LoVo (cell line): ENCODE results near the gene MPV17.
A peak's percentile ranks its signal among the peaks of the same experiment; 100 is the strongest.

ENCODE experiments used
- DNase-seq: peaks from one replicate; pipeline ENCODE4 v3.0.0-alpha.2; 2016; ENCODE audit warnings: low spot score

Gene MPV17

DNA sequence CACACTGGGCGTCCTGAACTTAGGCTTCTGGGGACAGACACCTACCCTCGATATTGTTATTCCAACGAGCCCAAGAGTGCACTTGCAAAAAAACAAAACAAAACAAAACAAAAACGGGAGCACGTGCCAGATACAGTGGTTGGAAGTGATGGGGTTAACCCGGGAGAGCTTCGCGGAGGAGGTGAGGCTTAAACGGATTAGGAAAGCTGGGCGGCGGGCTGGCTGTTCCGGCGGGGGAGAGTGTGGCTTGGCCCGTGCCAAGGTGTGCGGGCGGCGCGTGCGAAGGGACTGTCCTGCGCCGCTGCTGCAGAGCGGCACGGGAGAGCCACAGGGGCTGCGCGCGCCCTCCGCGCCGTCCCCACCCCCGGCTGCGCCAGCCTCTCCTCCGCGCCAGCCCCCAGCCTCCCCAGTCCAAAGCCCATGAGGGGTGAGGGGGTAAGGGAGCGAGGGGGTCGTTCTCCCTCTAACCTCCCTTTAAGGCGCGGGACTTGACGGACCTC is 58.6 kb downstream of the MPV17 start:
- DNase-seq = no peak

GRCh38 chr2:27263287-27264252 is 59.3 kb downstream of the MPV17 start:
- DNase-seq = no peak

GRCh38 chr2:27262379-27263286 is 60.3 kb downstream of the MPV17 start, which contains the start of gene SLC30A3:
TSS of gene SLC30A3 (minus strand) at chr2:27263047. CDS start at chr2:27262906, 141 bp downstream.
- DNase-seq = peak; percentile 76

DNA sequence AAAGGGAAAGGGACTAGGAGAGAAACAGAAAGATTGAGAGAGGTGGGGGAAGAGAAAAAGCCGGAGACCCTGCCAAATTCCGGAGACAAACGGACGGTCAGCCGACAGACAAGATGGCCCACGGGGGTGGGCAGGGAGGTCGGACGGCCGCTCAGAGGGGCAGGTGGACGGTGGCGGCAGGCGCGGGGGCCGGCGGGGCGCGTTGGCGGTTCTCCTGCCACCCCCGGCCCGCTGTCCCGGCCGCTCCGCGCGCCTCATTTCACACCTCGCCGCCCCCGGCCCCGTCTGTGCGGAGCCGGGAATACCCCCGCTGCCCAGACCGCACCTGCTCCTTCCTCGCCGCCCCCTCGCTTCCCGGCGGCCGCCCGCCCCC is 61.0 kb downstream of the MPV17 start:
- no peak for DNase-seq

DNA sequence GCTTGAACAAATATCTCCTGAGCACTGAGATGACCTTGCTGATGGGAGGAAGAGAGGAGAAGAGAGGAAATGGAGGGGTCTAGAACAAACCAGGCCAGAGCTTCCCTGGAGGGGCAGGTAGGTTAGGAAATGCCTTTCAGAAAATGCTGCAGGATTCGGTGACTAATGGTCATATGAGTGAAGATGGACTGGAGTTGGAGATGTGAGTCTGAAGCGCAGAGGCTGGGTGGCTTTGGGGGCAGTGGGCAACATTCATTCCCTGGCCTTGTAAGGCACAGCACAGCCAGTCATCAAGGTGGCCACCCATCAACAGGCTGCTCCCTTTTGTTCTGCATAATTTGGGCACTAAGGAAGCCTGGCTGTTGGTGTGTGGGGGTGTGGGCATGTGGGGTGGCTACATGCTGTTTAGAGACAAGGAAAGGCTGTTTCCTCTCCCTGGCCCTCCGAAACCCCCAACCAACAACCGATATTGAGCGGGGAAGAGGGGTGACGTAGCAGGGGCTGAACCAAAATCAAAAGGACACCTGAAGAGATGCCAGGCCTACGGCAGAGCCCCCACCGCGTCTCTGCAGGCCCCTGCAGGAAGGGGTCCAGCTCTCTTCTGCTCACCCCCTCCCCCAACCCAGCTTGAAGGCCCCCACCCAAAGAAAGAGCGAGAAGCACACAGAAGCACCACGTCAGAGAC is 61.5 kb downstream of the MPV17 start:
- DNase-seq = no peak
